22Rv1 (cell line): ENCODE measurements around the gene EXOC1.
A peak's percentile ranks its signal among the peaks of the same experiment; 100 is the strongest.

Source experiments
- H3K27ac ChIP-seq: fragments of 450-650 bp; 2 replicates; pipeline ENCODE4 v1.5.1; 2017
- CTCF ChIP-seq: fragments of 450-650 bp; IDR thresholded peaks from 2 replicates; pipeline ENCODE4 v1.5.1; 2017; ENCODE audit warnings: mild to moderate bottlenecking
- ZFX ChIP-seq: fragments of 450-650 bp; IDR thresholded peaks from 2 replicates; pipeline ENCODE4 v1.6.1; 2017; ENCODE audit warnings: antibody characterized with exemption, borderline replicate concordance

EXOC1 gene

GRCh38 chr4:55834086-55834795, 19.2 kb upstream of the EXOC1 start:
- TF ChIP-seq CTCF, result no peak
- no peak for TF ChIP-seq ZFX
- H3K27ac ChIP-seq, result no peak overlapping the region

- no peak overlapping the region for H3K27ac ChIP-seq
- TF ChIP-seq ZFX (no peak), CTCF (no peak)
Observed at GRCh38 chr4:55837903-55838302, 15.5 kb upstream of the EXOC1 start.

GRCh38 chr4:55838356-55838755, 15.1 kb upstream of the EXOC1 start:
- TF ChIP-seq ZFX (no peak), CTCF (no peak)
- no peak overlapping the region for H3K27ac ChIP-seq

GRCh38 chr4:55838952-55839351, 14.5 kb upstream of the EXOC1 start:
- no peak overlapping the region for H3K27ac ChIP-seq
- TF ChIP-seq ZFX (no peak), CTCF (no peak)

- H3K27ac ChIP-seq, result no peak overlapping the region
- TF ChIP-seq CTCF, result no peak
- no peak for TF ChIP-seq ZFX
Observed at GRCh38 chr4:55840956-55841355, 12.5 kb upstream of the EXOC1 start.

- peak overlapping the region; percentile 71 for H3K27ac ChIP-seq
Observed at GRCh38 chr4:55841373-55842239, 11.8 kb upstream of the EXOC1 start.

GRCh38 chr4:55842312-55842711, 11.1 kb upstream of the EXOC1 start:
- H3K27ac ChIP-seq, result peak overlapping the region; percentile 71

- H3K27ac ChIP-seq, result no peak overlapping the region
- TF ChIP-seq ZFX, result no peak
Observed at GRCh38 chr4:55849724-55850123, 3.7 kb upstream of the EXOC1 start.

GRCh38 chr4:55851885-55852284, 1.6 kb upstream of the EXOC1 start:
- H3K27ac ChIP-seq, result no peak overlapping the region
- TF ChIP-seq ZFX, result no peak
